HCT116 (cell line): ENCODE measurements around the gene CRB1. TPM values are rescaled to one million over a fixed set of nuclear protein-coding genes. Genes with fewer than 3 reads are reported as not detected.

ENCODE experiments used
- ATAC-seq: fragments of 200-7000 bp; cut with Tn5 transposase; 2 replicates; pipeline ENCODE4 v1.9.1; 2020; ENCODE audit warnings: mild to moderate bottlenecking, moderate library complexity
- BruUV-seq: library from RNA; stranded (reverse); fragments of 400-500 nt; replicated peaks from 2 replicates; lab custom pipeline; 2021; lab: Mats Ljungman, UMichigan
- CTCF ChIA-PET: fragments of 300-600 bp; sonication (Branson Sonifier 250); formaldehyde crosslinking; loops from one replicate; lab custom pipeline; 2021; ENCODE audit warnings: antibody characterized with exemption; lab: Charles Lee
- POLR2A ChIA-PET: fragments of 300-600, 350-600 bp; sonication (Branson Sonifier 250); formaldehyde crosslinking; loops from one replicate; lab custom pipeline; 2021; ENCODE audit warnings: antibody characterized with exemption; lab: Charles Lee
- RAD21 ChIA-PET, 2 experiments: fragments of 300-600 bp; sonication (Branson Sonifier 250); formaldehyde crosslinking; loops; one replicate each; lab custom pipeline; 2023; ENCODE audit warnings: low total read pairs in 2 of 2; ENCODE audit not compliant: uncharacterized antibody in 2 of 2, unreplicated experiment in 2 of 2, low non-redundant PET in 1 of 2; lab: Charles Lee
- DNase-seq: peaks from one replicate; pipeline ENCODE4 v3.0.0-alpha.2; 2010; ENCODE audit warnings: low read depth, low spot score
- H2AFZ ChIP-seq: fragments of 200-600 bp; shearing (Covaris generic), sonication (generic); 2 replicates; pipeline ENCODE4 v1.6.1; 2017; ENCODE audit warnings: low read depth, mixed run types, mixed read lengths, antibody characterized with exemption, low read length; ENCODE audit not compliant: poor library complexity, severe bottlenecking
- H3K27ac ChIP-seq: 2 replicates; pipeline ENCODE4 v1.5.1; 2012; ENCODE audit warnings: low read depth, low read length
- H3K27me3 ChIP-seq: fragments of 200-600 bp; sonication (generic); 2 replicates; pipeline ENCODE4 v1.6.1; 2016; ENCODE audit warnings: mixed run types, low read length, mixed read lengths; ENCODE audit not compliant: insufficient read depth
- H3K36me3 ChIP-seq, 2 experiments: fragments of 200-500 bp in 1 of 2; fragments of 200-600 bp in 1 of 2; sonication (Bioruptor generic) in 1 of 2; sonication (generic) in 1 of 2; 2 replicates each; pipeline versions ENCODE4 v1.5.1 to v1.6.1; 2014 to 2016; ENCODE audit warnings: low read length in 2 of 2, inconsistent platforms in 1 of 2, mixed read lengths in 1 of 2, mixed run types in 1 of 2; ENCODE audit not compliant: insufficient read depth in 2 of 2, control insufficient read depth in 1 of 2
- H3K4me1 ChIP-seq, 2 experiments: fragments of 200-600 bp in 1 of 2; sonication (generic) in 1 of 2; 2 replicates each; pipeline versions ENCODE4 v1.5.1 to v1.6.1; 2012 to 2017; ENCODE audit warnings: low read length in 2 of 2, inconsistent platforms in 1 of 2, mild to moderate bottlenecking in 1 of 2, mixed read lengths in 1 of 2, mixed run types in 1 of 2, moderate library complexity in 1 of 2; ENCODE audit not compliant: insufficient read depth in 2 of 2, control insufficient read depth in 1 of 2
- H3K4me2 ChIP-seq: fragments of 200-600 bp; sonication (generic); 2 replicates; pipeline ENCODE4 v1.6.1; 2017; ENCODE audit warnings: mixed run types, low read length, mixed read lengths
- H3K4me3 ChIP-seq, 2 experiments: fragments of 200-600 bp in 1 of 2; sonication (generic) in 1 of 2; replicated peaks in 1 of 2; 2 replicates each; pipeline ENCODE4 v1.5.1; 2011 to 2016; ENCODE audit warnings: low read length in 2 of 2, control low read depth in 1 of 2, low read depth in 1 of 2, mild to moderate bottlenecking in 1 of 2, mixed read lengths in 1 of 2, mixed run types in 1 of 2
- H3K79me2 ChIP-seq: fragments of 200-600 bp; sonication (generic); 2 replicates; pipeline ENCODE4 v1.6.1; 2017; ENCODE audit warnings: mild to moderate bottlenecking, mixed run types, low read length, moderate library complexity, mixed read lengths; ENCODE audit not compliant: insufficient read depth
- H3K9ac ChIP-seq: fragments of 200-600 bp; sonication (generic); 2 replicates; pipeline ENCODE4 v1.6.1; 2016; ENCODE audit warnings: low read length, mixed read lengths
- H3K9me2 ChIP-seq: fragments of 200-600 bp; sonication (generic), shearing (Covaris generic); 2 replicates; pipeline ENCODE4 v1.6.1; 2017; ENCODE audit warnings: mixed run types, mild to moderate bottlenecking, moderate library complexity; ENCODE audit not compliant: insufficient read depth
- H3K9me3 ChIP-seq, 2 experiments: fragments of 200-500 bp in 1 of 2; fragments of 200-600 bp in 1 of 2; sonication (Bioruptor generic) in 1 of 2; sonication (generic) in 1 of 2; 2 replicates each; pipeline ENCODE4 v1.6.1; 2014 to 2017; ENCODE audit warnings: low read length in 2 of 2, mixed read lengths in 2 of 2, inconsistent platforms in 1 of 2, low read depth in 1 of 2, mild to moderate bottlenecking in 1 of 2, mixed run types in 1 of 2, moderate library complexity in 1 of 2; ENCODE audit not compliant: control insufficient read depth in 1 of 2, insufficient read depth in 1 of 2
- H4K20me1 ChIP-seq: fragments of 200-600 bp; sonication (generic), shearing (Covaris generic); 2 replicates; pipeline ENCODE4 v1.6.1; 2017; ENCODE audit warnings: mixed run types, mild to moderate bottlenecking, moderate library complexity; ENCODE audit not compliant: insufficient read depth
- CEBPB ChIP-seq: IDR thresholded peaks from 2 replicates; pipeline ENCODE4 v1.6.1; 2012; ENCODE audit warnings: low read depth
- CTCF ChIP-seq, 3 experiments: fragments of 200-600 bp in 1 of 3; sonication (generic) in 1 of 3; IDR thresholded peaks in 2 of 3; conservative IDR thresholded peaks in 1 of 3; 2 replicates each; pipeline ENCODE4 v1.5.1; 2012 to 2017; ENCODE audit warnings: low read depth in 2 of 3, low read length in 2 of 3, antibody characterized with exemption in 1 of 3, borderline replicate concordance in 1 of 3, control low read depth in 1 of 3, mild to moderate bottlenecking in 1 of 3, mixed read lengths in 1 of 3, mixed run types in 1 of 3, moderate library complexity in 1 of 3; ENCODE audit not compliant: insufficient read depth in 1 of 3
- ELF1 ChIP-seq: IDR thresholded peaks from 2 replicates; pipeline ENCODE4 v1.6.1; 2012; ENCODE audit warnings: low read depth, borderline replicate concordance
- EZH2 ChIP-seq: fragments of 200-600 bp; sonication (generic); IDR thresholded peaks from 2 replicates; pipeline ENCODE4 v1.6.1; 2017; ENCODE audit warnings: antibody characterized with exemption, mixed run types
- EZH2phosphoT487 ChIP-seq: fragments of 200-600 bp; IDR thresholded peaks from 2 replicates; pipeline ENCODE4 v1.6.1; 2018; ENCODE audit warnings: antibody characterized with exemption, borderline replicate concordance
- FOSL1 ChIP-seq: IDR thresholded peaks from 2 replicates; pipeline ENCODE4 v1.6.1; 2012; ENCODE audit warnings: low read depth
- JUND ChIP-seq: IDR thresholded peaks from 2 replicates; pipeline ENCODE4 v1.6.1; 2012
- POLR2A ChIP-seq: IDR thresholded peaks from 2 replicates; pipeline ENCODE4 v1.7.0; 2011; ENCODE audit warnings: borderline replicate concordance; ENCODE audit not compliant: insufficient read depth, insufficient read length; ENCODE audit errors: extremely low read depth
- POLR2AphosphoS5 ChIP-seq: IDR thresholded peaks from 2 replicates; pipeline ENCODE4 v1.6.1; 2011; ENCODE audit warnings: mild to moderate bottlenecking, low read depth, low read length, moderate library complexity
- SIN3A ChIP-seq: IDR thresholded peaks from 2 replicates; pipeline ENCODE4 v1.6.1; 2012; ENCODE audit warnings: low read depth
- SP1 ChIP-seq: IDR thresholded peaks from 2 replicates; pipeline ENCODE4 v1.6.1; 2012; ENCODE audit warnings: low read depth
- YY1 ChIP-seq: IDR thresholded peaks from 2 replicates; pipeline ENCODE4 v1.6.1; 2011; ENCODE audit warnings: low read length, low read depth, moderate library complexity, mild to moderate bottlenecking; ENCODE audit not compliant: insufficient replicate concordance; ENCODE audit errors: extremely low read depth
- ZBTB33 ChIP-seq: IDR thresholded peaks from 2 replicates; pipeline ENCODE4 v1.6.1; 2011; ENCODE audit warnings: mild to moderate bottlenecking, low read length, moderate library complexity; ENCODE audit not compliant: insufficient replicate concordance; ENCODE audit errors: extremely low read depth
- ZNF274 ChIP-seq: fragments of 200-500 bp; sonication (Bioruptor generic); IDR thresholded peaks from 2 replicates; pipeline ENCODE4 v1.6.1; 2014; ENCODE audit warnings: mild to moderate bottlenecking, low read depth, low read length, inconsistent platforms
- intact Hi-C: fragments of 100-400 bp; cut with micrococcal nuclease; formaldehyde crosslinking; loops from 2 replicates; pipeline ENCODE4 v1.10.0; 2022
- total RNA-seq: library from RNA; stranded (reverse); gene quantifications from one replicate; pipeline ENCODE4 v1.2.1, GENCODE V29; 2021; ENCODE audit not compliant: unreplicated experiment

CRB1 gene
- total RNA-seq, 1 experiment from 2014 or later: 0.07 TPM

- RAD21 ChIA-PET: no interaction called here
- no peak overlapping the region for H3K9ac ChIP-seq
- H4K20me1 ChIP-seq: no peaks in the 10 kb centered on the region
- H3K9me2 ChIP-seq: no peaks in the 10 kb centered on the region
- BruUV-seq: no TSS peak
- H3K27me3 ChIP-seq: no peaks in the 10 kb centered on the region
- ATAC-seq (no peak), DNase-seq (no peak)
- CTCF ChIA-PET: interaction anchor here (1.5 to 3.4 kb wide), 2 partner anchors 16 to 135 kb away, joined by 8 to 18 read pairs; no protein-coding TSS in a partner anchor
- intact Hi-C loops: loop anchor here (5.0 to 10.0 kb wide), 2 partner anchors 532 to 634 kb away; no protein-coding TSS in a partner anchor
- POLR2A ChIA-PET: no interaction called here
- H3K79me2 ChIP-seq: no peaks in the 10 kb centered on the region
- no peak overlapping the region for H3K4me2 ChIP-seq
- no peak overlapping the region for H3K4me3 ChIP-seq
- H3K36me3 ChIP-seq: no peaks in the 10 kb centered on the region
- H3K27ac ChIP-seq: no peak overlapping the region
- H3K9me3 ChIP-seq: no peaks in the 10 kb centered on the region
- no peak overlapping the region for H2AFZ ChIP-seq
- H3K4me1 ChIP-seq: no peaks in the 10 kb centered on the region
- TF ChIP-seq EZH2: no peak
- TF ChIP-seq ZBTB33: no peak
- TF ChIP-seq FOSL1: no peak
- no peak for TF ChIP-seq POLR2AphosphoS5
- no peak for TF ChIP-seq YY1
- no peak for TF ChIP-seq SIN3A
- TF ChIP-seq SP1: no peak
- no peak for TF ChIP-seq ELF1
- TF ChIP-seq ZNF274: no peak
- no peak for TF ChIP-seq CTCF (IDR thresholded peaks at IDR 0.05 in 2 of 3, conservative IDR thresholded peaks at IDR 0.05 in 1 of 3; ENCODE audit: borderline replicate concordance in 1 of 3, insufficient read depth in 1 of 3, low read depth in 2 of 3, low read length in 2 of 3)
- no peak for TF ChIP-seq JUND
- TF ChIP-seq EZH2phosphoT487: no peak
- no peak for TF ChIP-seq CEBPB
- no peak for TF ChIP-seq POLR2A
Measured at GRCh38 chr1:197358959-197359358, 90.9 kb downstream of the CRB1 start.
